GM12874 (cell line): Measurements from ENCODE around the gene PKP2.

Source experiments
- CTCF ChIP-seq: IDR thresholded peaks from 2 replicates; pipeline ENCODE4 v1.5.1; 2011; ENCODE audit warnings: low read depth, mild to moderate bottlenecking, control low read depth, low read length, moderate library complexity; ENCODE audit not compliant: insufficient read depth

Gene PKP2

GRCh38 chr12:32920506-32921085 is 24.0 kb upstream of the PKP2 start:
- TF ChIP-seq CTCF = no peak

GRCh38 chr12:32918890-32919801 is 22.6 kb upstream of the PKP2 start:
- peak; percentile 30 for TF ChIP-seq CTCF

- TF ChIP-seq CTCF = no peak
Observed at GRCh38 chr12:32917094-32917611, 20.6 kb upstream of the PKP2 start.

GRCh38 chr12:32907898-32908476 is 11.4 kb upstream of the PKP2 start:
- TF ChIP-seq CTCF = no peak

GRCh38 chr12:32907166-32907565 is 10.6 kb upstream of the PKP2 start:
- TF ChIP-seq CTCF = no peak

GRCh38 chr12:32906399-32907165 is 10.0 kb upstream of the PKP2 start:
- TF ChIP-seq CTCF = no peak
